RCC 7860 (cell line): ENCODE data around the gene GJB3.
"Not testable (repeated sequence)": the region's sequence is repeated elsewhere in the genome, so short reads cannot be mapped to it uniquely, and the experiment has no call there.

Experiments
- DNase-seq: peaks from one replicate; pipeline ENCODE4 v3.0.0-alpha.2; 2015; ENCODE audit warnings: low spot score
- FAIRE-seq: peaks from 2 replicates; lab custom pipeline; 2012; peaks lifted over from hg19 to GRCh38; lab: Jason Lieb, UNC

GJB3 gene

DNA sequence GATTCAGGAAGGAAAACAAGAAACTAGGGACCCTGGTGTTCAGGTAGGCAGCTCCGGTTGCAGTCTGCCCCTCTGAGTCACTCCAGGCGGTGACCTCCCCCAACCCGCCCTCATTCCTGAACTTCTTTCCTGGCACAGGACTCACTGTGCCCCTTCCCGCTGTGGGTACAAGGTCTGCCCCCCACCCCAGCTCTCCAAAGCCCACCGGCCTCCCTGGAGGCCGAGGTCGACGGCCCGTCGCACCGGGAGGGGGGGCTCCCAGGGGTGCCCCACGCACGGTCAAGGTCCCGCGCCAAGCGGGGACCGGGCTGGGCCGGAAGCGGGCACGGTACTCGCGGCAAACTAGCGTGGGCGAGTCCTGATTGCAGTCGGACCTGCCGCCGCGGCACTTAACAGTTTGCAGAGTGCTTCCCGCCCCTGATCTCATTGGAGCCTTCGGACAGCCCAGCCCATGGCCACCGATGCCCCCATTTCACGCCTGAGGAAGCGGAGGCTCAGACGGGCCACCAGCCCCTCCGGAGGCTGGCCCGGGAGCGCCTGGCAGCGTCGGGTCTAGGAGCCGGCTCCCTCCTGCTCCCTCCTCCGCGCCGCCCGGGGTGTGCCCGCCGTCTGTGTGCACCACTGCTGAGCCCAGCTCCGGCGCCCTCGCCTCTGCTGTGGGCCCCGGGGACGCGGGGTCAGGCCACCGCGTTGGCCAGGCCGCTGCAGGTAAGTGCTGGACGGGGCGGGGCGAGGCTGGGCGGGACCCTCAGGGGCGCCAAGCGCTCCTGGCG, at the start of gene GJB3:
Gene GJB3 (plus strand): TSS at position 144 of the 773 bp plus-strand sequence. CDS start 3,549 bp downstream, outside the sequence.
- FAIRE-seq, result no peak
- DNase-seq, result no peak

DNA sequence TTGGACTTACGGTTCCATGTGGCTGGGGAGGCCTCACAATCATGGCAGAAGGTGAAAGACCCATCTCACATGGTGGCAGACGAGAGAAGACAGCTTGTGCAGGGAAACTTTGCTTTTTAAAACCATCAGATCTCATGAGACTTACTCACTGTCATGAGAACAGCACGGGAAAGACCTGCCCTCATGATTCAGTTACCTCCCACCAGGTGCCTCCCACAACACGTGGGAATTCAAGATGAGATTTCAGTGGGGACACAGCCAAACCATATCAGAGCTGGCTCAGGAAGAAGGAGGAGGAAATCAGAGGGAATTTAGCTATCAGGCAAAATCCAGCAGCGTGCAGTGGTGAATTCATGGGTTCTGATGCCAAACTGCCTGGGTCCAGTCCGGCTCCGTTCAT, 48.2 kb upstream of the GJB3 start:
- FAIRE-seq, DNase-seq: not testable (repeated sequence)

DNA sequence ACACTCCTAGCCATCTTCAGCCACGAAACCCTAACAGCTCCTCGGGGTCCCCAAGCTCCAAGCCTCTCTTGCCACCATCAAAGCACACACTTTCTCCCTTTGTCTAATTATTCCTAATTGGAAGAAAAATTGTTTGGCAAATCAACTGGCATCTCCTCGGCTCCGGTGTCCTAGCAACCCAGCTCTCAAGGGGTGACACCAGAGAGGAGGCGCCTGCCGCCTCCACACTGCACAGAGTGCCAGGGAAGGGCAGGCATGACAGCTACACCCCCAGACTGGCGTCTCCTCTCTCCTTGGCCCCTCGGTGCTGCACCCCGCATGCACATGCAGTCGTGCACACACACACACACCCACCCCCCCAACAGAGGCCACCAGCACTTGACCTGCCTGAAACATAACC, 44.3 kb upstream of the GJB3 start:
- no peak for DNase-seq
- no peak for FAIRE-seq

DNA sequence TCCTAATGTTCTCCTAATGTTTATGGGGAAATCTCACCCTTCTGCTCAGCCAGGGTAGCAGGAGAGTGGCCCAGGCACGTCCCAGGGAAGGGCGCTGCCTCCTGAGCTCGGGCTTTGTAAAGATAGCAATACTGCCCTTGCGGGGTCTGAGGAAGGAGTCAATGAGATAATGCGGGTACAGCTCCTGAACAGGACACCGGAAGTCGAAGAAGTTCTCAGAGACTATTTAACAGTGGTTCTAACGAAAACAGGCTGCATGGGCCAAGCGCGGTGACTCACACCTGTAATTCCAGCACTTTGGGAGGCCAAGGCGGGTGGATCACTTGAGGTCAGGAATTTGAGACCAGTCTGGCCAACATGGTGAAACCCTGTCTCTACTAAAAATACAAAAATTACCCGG, 43.8 kb upstream of the GJB3 start:
- FAIRE-seq, DNase-seq: not testable (repeated sequence)

DNA sequence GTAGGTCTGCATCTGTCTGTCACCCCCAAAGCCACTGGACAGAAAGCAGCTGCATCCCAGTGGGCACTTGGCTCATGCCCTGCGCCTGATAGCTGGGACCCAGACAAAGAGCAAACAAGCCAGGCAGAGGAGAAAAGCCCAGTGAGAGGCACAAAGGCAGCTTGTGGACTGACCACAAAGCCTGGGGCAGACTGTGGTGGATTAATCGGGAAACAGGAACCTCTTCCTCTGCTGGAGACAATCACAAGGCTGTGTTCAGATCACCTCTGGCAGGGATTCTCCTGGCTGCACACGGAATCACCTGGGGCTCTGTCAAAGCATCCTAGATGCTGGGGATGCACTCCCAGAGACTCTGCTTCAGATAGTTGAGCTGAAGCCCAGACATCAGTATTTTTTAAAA, 41.4 kb upstream of the GJB3 start:
- no peak for FAIRE-seq
- DNase-seq, result no peak

DNA sequence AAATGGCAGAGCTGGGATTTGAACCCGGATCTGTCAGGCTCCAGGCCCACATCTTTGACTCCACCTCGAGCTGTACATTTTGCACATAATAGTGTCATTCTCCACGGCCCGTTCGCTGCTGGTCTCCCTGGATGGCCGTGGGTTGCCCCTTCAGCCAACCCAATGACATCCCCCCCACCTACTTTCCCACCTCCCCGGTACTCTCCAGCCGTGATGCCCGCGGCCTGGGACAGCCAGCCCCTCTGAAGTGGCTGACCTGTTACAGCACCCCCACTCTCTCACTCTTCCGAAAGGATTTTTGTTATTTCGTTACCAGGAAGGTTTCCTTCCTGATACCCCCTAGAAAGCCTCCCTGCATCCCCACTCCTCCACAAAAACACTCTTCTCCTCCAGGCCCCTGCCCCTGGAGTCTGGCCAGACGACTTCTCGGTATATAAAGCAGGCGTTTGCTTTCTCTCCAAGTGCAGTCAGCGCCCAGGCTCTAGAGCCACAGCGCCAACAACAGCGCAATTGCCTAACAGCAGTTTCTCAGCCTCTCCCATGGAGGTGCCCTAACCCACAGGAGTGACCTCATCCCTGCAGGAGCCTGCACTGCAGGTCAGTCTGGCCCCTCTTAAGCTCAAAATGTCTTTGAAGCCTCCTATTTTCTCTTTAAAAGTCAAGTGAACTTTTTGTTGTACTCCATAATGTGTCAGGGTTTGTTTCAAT, 40.7 kb upstream of the GJB3 start:
- no peak for FAIRE-seq
- no peak for DNase-seq

DNA sequence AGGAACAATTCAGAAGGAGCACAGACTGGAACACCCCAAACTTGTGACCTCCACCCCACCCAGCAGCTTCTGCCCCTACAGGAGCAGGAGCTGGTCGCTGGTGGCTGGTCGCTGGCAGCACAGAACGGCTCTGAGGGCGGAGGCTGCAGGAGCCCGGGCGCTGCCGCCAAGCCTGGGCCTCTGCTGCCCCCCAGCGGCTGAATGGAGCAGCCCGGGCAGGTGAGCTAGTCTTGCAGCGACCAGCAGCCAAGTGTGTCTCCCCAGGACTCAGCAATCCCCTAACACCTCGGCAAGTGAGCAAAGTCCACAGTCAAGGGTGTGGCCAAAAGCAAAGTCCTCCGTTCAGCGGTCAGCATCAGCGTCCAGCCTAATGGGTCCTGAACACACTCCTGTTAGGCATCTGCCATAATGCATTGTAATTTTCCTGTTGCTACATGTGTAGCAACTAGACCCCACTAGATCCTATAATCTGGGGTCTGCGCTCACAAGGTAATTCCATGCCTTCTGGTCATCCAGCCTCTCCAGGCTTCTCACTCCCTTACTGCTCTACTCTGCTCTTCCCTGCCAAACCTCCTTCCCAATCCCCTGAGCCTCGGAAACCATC, 38.2 kb upstream of the GJB3 start:
- peak; percentile 32 for DNase-seq

DNA sequence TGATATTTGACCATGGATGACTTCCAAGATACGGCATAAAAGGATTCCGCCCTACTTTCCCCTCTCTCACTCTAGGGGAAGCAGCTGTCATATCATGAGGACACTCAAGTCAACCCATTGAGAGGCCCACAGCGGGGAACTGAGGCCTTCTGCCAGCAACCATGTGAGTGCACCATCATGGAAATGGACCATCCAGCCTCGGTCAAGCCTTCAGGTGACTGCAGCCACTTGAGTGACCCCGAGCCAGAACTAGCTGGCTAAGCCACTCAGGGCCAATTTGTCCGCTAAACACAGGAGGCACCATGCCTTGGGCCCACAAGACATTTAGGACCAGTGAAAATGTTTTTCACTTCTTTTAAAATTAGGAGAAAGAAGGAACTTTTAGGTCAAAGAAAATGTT, 37.2 kb upstream of the GJB3 start:
- FAIRE-seq, result no peak

More for the DNA sequence above, 38.2 kb upstream of the GJB3 start:
- no peak for FAIRE-seq

DNA sequence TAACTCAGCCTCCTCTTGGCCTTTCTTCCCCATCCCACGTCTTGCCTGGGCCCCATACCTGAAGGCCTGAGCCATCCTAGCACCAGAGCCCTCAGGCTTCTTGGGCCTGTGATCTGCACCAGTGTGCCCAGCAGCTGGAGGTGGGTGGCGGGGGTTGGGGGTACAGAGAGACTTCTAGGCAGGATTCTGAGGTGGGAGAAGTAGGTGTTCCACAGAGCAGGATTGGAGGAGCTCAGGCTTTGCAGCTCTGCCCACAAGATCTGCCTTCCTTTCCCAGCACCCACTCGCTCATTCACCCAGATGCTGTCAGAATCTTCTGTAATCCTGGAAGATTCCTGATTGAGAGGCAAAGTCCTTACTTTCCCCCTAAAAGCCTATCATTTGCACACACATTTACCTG, 36.2 kb upstream of the GJB3 start:
- DNase-seq (no peak), FAIRE-seq (no peak)

More for the DNA sequence above, 37.2 kb upstream of the GJB3 start:
- DNase-seq, result no peak

DNA sequence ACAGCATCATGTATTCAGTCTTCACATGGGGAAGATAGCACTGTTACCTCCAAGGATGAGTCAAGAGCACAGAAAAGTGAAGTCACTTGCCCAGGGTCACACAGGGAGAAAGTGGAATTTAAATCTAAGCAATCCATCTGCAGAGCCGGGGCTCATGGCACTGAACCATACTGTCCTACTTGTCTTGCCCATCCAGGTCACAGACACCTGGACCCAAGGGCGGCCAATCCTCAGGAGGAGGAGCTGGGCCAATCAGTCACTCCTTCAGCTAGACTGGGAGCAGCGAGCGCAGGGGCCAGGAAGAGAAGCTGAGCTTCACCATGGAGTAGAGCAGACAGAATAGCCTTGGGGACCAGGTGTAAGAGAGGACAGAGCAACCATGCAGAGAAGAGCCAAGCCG, 35.3 kb upstream of the GJB3 start:
- no peak for DNase-seq
- FAIRE-seq, result no peak

DNA sequence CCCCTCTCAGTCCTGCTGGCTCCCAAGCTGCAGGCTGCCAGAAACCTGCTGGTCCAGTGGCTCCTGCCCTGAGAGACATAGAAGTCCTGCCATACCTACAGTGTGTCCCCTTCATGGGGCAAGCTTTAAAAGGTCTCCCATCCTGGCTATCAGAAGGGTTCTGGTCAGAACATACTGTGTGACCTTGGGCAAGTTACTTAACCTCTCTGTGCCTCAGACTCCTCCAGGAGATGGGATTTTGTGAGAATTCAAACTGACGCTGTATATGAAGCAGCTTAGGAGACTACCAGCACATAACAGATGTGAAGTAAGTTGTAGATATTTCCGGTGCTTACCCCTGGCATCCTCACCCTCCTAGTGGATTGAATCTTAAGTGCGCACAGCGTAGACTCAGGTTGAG, 34.9 kb upstream of the GJB3 start:
- FAIRE-seq (no peak), DNase-seq (no peak)

DNA sequence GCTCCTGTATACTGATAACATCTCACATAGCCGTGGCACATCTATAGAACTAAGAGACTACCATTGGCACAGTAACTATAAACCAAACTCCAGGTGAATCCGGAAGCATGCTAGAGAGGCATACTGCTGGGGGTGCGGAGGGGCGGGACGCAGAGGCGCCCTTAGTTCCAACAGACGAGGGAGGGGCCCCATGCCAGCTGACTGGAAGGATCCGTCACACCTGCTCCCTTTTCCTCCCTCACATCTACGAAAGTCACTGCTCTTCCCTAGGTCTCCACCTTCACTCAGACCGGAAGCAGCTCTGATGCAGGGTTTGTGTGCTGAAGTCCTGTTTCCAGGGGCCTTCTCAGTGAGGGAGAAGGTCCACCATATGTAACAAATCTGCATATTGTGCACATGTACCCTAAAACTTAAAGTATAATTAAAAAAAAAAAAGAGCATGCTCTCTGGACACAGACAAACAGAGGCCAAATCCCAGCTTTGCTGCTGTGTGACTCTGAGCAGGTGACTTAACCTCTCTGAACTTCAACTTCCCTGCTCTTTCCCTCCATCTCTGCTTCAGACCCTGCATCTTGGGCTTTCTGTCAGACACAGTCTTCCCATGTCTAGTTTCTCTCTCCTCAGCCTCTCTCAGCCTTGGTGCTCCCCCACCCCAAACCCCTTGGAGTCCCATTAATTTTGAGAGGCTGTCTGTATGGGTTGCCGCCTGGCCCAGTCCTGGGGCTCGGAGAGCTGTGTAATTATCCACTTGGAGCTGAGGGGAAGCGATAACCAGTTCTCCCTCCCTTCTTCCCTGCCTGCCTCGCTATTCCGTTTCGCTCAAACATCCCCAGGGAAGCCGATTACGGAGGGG, 34.0 kb upstream of the GJB3 start:
- no peak for DNase-seq
- FAIRE-seq, result no peak

DNA sequence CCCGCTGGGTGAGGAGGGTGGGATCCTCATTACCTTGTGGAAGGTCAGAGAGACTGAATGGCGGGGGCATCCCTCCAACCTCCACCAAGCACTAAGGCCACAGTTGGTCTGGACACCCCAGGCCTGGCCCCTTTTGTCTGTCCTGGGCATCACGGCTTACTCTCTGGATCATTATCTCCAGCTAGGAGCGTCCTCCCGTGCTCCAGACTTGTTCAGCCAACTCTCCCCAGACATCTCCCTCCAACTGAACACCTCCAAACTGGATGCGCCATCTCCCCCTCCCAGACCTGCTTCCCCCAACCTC, 33.4 kb upstream of the GJB3 start:
- DNase-seq (no peak), FAIRE-seq (no peak)

DNA sequence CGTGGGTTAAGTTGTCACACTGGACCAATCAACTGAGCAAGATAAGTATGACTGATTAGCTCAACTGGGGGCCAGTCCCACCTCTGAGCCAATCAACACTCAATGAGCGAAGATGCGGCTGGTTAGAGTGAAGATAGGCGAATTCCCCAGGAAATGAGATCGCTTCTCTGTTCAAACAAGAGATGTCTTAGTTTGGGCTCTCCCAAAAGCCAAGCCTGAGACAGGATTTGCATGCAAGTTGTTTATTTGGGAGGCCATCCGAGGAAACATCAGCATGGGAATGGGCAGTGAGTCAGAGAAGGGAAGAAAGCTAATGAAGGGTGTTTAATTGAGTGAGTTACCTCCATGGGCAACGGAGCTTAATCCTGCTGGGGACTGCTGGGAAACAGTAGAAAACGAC, 31.0 kb upstream of the GJB3 start:
- FAIRE-seq, result no peak
- no peak for DNase-seq

DNA sequence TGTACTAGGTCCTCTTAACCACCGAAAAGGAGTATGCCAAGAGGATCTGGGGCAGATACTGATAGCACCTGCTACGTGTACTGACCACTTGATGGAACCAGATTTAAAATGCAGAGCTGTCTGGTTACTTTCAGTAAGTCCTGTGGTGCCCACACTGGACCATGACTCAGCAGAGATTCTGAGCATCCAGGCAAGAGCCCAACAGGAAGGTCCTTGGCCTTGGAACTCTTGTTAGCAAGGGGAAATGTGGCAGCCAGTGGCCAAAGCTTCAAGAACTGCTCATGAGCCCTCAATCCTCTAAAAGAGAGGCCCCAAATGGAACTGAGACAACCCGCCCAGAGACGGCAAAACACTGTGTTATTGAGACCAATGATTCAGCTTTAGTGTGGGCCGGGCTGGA, 30.4 kb upstream of the GJB3 start:
- DNase-seq (no peak), FAIRE-seq (no peak)

DNA sequence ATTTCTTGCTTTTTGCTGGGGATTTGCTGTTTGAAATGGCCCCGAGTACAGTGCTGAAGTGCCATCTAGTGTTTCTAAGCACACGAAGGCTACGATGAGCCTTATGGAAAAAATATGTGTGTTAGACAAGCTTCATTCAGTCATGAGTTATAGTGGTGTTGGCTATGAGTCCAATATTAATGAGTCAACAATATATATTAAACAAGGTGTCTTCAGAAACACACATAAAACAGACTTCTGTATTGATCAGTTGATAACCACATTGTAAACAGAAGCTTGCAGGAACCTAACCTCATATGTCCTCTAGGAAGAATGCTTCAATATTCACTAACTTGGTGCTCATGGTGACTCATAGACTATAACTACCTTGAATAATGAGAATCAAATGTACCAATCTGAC, 27.9 kb upstream of the GJB3 start:
- DNase-seq, result no peak
- FAIRE-seq, result no peak

DNA sequence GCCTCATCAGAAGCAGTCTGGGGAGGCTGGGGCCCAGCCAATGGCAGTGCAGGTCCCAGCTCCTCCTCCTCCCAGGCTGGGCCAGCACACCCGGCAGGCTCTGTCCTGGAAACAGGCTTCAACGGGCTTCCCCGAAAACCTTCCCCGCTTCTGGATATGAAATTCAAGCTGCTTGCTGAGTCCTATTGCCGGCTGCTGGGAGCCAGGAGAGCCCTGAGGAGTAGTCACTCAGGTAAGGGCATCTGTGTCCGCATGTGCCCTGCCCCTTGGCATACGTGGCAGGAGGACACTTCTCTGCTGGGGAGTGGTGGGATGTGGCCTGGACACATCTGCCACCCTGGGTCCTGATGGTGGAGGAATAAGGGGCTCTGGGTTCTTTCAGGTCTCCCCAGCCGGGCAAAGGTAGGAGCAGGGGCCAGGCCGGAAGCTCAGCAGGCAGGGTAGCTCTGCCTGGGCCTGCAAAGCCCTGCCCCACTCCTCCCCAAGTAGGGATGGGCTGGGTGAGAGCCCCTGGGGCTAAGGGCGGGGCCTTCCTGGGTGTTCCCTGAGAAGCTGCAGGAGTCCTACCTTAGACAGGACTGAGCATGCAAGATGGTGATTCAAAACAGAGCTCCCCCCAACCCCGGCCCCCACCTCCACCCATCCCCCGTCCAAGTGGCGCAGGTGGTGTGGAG, 25.9 kb upstream of the GJB3 start, which contains the start of gene GJB5:
Gene GJB5 (plus strand): TSS at position 84 of the 674 bp plus-strand sequence. CDS start 2,284 bp downstream, outside the sequence.
- no peak for DNase-seq
- FAIRE-seq, result no peak

DNA sequence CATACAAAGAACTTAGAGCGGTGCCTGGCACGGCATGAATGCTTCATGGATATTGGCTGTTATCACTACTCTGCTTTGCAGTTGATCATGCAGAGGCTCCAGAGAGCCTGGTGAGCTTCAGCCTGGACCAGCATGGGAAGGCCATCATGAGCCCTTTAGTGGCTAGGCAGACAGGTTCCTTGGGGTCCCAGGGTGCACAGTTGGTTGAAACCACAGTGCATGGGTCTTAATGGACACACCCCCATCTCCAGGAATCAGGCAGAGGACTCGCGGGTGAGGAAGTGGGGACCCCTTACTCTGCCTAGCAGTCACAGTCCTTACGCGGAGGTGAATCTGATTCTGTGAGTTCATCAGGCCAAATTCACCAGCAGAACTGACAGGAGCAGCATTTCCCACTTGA, 25.1 kb upstream of the GJB3 start:
- DNase-seq (no peak), FAIRE-seq (no peak)

DNA sequence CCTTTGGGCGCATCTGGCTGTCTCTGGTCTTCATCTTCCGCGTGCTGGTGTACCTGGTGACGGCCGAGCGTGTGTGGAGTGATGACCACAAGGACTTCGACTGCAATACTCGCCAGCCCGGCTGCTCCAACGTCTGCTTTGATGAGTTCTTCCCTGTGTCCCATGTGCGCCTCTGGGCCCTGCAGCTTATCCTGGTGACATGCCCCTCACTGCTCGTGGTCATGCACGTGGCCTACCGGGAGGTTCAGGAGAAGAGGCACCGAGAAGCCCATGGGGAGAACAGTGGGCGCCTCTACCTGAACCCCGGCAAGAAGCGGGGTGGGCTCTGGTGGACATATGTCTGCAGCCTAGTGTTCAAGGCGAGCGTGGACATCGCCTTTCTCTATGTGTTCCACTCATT, 23.6 kb upstream of the GJB3 start:
- no peak for FAIRE-seq
- no peak for DNase-seq

DNA sequence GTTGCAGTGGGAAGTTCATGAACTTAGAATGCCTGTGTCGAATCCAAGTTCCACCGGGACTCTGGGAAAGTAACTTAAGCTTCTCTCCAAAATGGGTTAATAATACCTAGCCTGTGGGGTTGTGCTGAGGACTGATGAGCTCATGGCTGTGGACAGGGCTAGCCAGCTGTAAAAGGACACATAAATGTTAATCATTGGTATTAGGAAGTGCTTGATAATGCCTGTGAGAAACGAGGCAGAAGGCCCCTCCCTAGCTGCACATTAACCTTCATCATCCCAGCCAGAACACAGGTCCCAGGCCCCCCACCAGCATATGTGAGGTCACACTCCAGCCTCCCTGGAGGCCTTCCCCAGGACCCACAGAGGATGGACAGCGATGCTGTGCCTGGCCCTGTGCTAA, 22.3 kb upstream of the GJB3 start:
- FAIRE-seq, result peak; percentile 87
- DNase-seq, result peak; percentile 74
